ENCODE data around the gene CYGB.
A peak's percentile ranks its signal among the peaks of the same experiment; 100 is the strongest.

CYGB gene

GRCh38 chr17:76506408-76507345 lies 30.8 kb downstream of the CYGB start:
- H3K4me3 ChIP-seq (ENCODE audit: low read depth, low read length), result no peak overlapping the region; the same call in 1 of the 2 replicates
- no peak for DNase-seq (ENCODE audit: low read depth)
- peak; percentile 82 for TF ChIP-seq CTCF (IDR thresholded peaks at IDR 0.05; ENCODE audit: control insufficient read depth, extremely low read depth, insufficient read depth)

- H3K4me3 ChIP-seq (ENCODE audit: low read depth, low read length), result no peak overlapping the region
- TF ChIP-seq CTCF (IDR thresholded peaks at IDR 0.05; ENCODE audit: control insufficient read depth, extremely low read depth, insufficient read depth), result no peak
- no peak for DNase-seq (ENCODE audit: low read depth)
These were observed 33.4 kb downstream of the CYGB start for GRCh38 chr17:76504117-76504516.

GRCh38 chr17:76502341-76503211 lies 34.9 kb downstream of the CYGB start:
- no peak for TF ChIP-seq CTCF (IDR thresholded peaks at IDR 0.05; ENCODE audit: control insufficient read depth, extremely low read depth, insufficient read depth)
- no peak overlapping the region for H3K4me3 ChIP-seq (ENCODE audit: low read depth, low read length)
- no peak for DNase-seq (ENCODE audit: low read depth)

GRCh38 chr17:76501827-76502307 lies 35.6 kb downstream of the CYGB start:
- H3K4me3 ChIP-seq (ENCODE audit: low read depth, low read length), result peak overlapping the region; percentile 80
- no peak for DNase-seq (ENCODE audit: low read depth)
- TF ChIP-seq CTCF (IDR thresholded peaks at IDR 0.05; ENCODE audit: control insufficient read depth, extremely low read depth, insufficient read depth), result no peak

- peak within 1 kb of the TSS; percentile 80 for H3K4me3 ChIP-seq (ENCODE audit: low read depth, low read length)
These were observed 36.3 kb downstream of the CYGB start, which contains the start of gene RHBDF2 for GRCh38 chr17:76501018-76501826. RHBDF2 (minus strand) TSS chr17:76501423; CDS start chr17:76481524, 19,899 bp downstream.

More at GRCh38 chr17:76501018-76501826, 36.3 kb downstream of the CYGB start, which contains the start of gene RHBDF2:
- TF ChIP-seq CTCF (IDR thresholded peaks at IDR 0.05; ENCODE audit: control insufficient read depth, extremely low read depth, insufficient read depth), result no peak
- peak; percentile 26 for DNase-seq (ENCODE audit: low read depth)
